ENCODE data around the gene SETD6. TPM values are rescaled to one million over a fixed set of nuclear protein-coding genes. Genes with fewer than 3 reads are reported as not detected.

The SETD6 gene
- total RNA-seq, 4 donors from 2014 or later, result 32.8 to 74.2 (median 52.9) TPM

DNA sequence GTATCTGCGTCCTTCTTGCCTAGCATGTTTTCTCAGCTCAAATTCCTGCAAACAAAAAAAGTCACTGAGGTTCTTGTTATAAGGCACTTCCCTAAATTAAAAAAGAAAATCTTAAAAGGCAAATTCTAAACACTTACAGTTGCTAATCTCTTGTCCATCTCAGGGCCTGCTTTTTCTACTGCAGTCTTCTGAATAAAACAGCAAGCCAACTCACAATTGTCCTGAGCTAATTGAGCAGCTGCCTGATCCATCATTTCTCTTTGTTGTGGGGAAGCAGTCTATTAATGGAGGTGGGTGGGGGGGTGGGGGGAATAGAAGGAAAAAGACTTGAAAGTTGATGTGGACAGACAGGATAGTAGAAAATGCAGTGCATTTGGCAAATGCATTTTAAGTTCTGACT lies 27.0 kb downstream of the SETD6 start:
- 85 to 87% methylated on average over 1 of the region's 1 CpG for WGBS, 2 donors
- intact Hi-C loops (cut with DNase I; ENCODE audit: low total_unique reads), result no loop called here
- no peak for DNase-seq (ENCODE audit: low spot score in 2 of 2)
- no peak overlapping the region for H3K4me3 ChIP-seq (ENCODE audit: low read depth, poor library complexity, severe bottlenecking)
- no peak for TF ChIP-seq CTCF (IDR thresholded peaks at IDR 0.05)
- no peak for TF ChIP-seq POLR2A (IDR thresholded peaks at IDR 0.05)

- no peak for DNase-seq (ENCODE audit: low spot score in 2 of 2)
- 95 to 97% methylated on average over 8 of the region's 8 CpGs for WGBS, 2 donors
- H3K4me3 ChIP-seq (ENCODE audit: low read depth, poor library complexity, severe bottlenecking), result no peak overlapping the region
- TF ChIP-seq POLR2A (IDR thresholded peaks at IDR 0.05) (no peak), CTCF (IDR thresholded peaks at IDR 0.05) (no peak)
- intact Hi-C loops (cut with DNase I; ENCODE audit: low total_unique reads), result no loop called here
Measured at GRCh38 chr16:58543685-58544084, 28.4 kb downstream of the SETD6 start.

DNA sequence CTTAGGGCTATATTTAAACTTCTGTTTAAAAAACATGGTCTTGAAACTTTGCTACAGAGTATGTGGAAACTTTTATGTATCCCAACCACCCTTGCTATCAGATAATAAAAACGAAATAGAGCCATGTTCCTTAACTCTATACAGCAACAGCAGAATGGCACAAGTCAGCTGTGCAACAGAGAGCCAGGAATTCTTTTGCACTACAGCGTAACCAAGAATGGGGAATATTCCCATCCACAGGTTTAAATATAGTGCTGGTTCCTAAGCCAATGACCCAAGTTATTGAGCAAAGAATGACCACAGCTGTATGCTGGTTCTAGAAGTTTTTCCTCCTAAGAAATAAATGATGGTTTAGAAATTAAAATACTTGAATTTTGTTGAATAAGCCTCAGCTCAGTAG lies 33.1 kb downstream of the SETD6 start:
- no peak for DNase-seq (ENCODE audit: low spot score in 2 of 2)
- no peak for TF ChIP-seq CTCF (IDR thresholded peaks at IDR 0.05)
- TF ChIP-seq POLR2A (IDR thresholded peaks at IDR 0.05), result no peak
- 81 to 83% methylated on average over 2 of the region's 2 CpGs for WGBS, 2 donors
- no peak overlapping the region for H3K4me3 ChIP-seq (ENCODE audit: low read depth, poor library complexity, severe bottlenecking)
- intact Hi-C loops (cut with DNase I; ENCODE audit: low total_unique reads), result no loop called here

DNA sequence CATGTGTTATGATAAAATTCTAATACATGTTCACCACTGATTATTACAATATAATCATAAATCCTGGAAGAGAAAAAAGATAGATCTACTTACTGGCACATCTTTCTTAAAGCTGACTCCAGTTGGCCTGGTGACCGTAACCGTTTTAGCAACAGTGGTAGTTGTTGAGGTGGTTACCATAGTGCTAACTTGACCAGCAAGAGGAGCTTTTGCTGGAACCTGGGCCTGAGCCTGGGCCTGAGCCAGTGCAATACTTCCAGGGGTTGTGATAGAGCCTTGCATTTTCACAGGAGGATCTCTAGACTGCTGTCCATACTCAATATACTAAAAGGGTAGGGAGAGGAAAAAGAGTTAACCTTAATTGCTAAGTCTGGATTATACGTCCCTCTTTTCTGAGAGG lies 36.2 kb downstream of the SETD6 start:
- intact Hi-C loops (cut with DNase I; ENCODE audit: low total_unique reads), result no loop called here
- DNase-seq (ENCODE audit: low spot score in 2 of 2), result no peak
- 71 to 80% methylated on average over 3 of the region's 3 CpGs for WGBS, 2 donors
- no peak overlapping the region for H3K4me3 ChIP-seq (ENCODE audit: low read depth, poor library complexity, severe bottlenecking)
- TF ChIP-seq CTCF (IDR thresholded peaks at IDR 0.05), result no peak
- TF ChIP-seq POLR2A (IDR thresholded peaks at IDR 0.05), result no peak

GRCh38 chr16:58556678-58557077 lies 41.4 kb downstream of the SETD6 start:
- 73 to 87% methylated on average over 2 of the region's 2 CpGs for WGBS, 2 donors
- no peak for DNase-seq (ENCODE audit: low spot score in 2 of 2)

More at GRCh38 chr16:58556678-58557077, 41.4 kb downstream of the SETD6 start:
- intact Hi-C loops (cut with DNase I; ENCODE audit: low total_unique reads), result no loop called here
- H3K4me3 ChIP-seq (ENCODE audit: low read depth, poor library complexity, severe bottlenecking), result no peak overlapping the region
- no peak for TF ChIP-seq POLR2A (IDR thresholded peaks at IDR 0.05)
- no peak for TF ChIP-seq CTCF (IDR thresholded peaks at IDR 0.05)

All from lower leg skin (tissue), 4 donors.